Measurements from ENCODE around the gene UBXN10.

- TF ChIP-seq POLR2A (IDR thresholded peaks at IDR 0.05; ENCODE audit: low read depth, low read length) (no peak), POLR2AphosphoS5 (IDR thresholded peaks at IDR 0.05; ENCODE audit: low read depth, low read length) (no peak)
Measured at GRCh38 chr1:20174937-20175666, 10.8 kb upstream of the UBXN10 start.

Data from GM12892 (cell line).